Tibial nerve (tissue), 4 donors: Measurements from ENCODE around the gene WDR31. TPM values are rescaled to one million over a fixed set of nuclear protein-coding genes. Genes with fewer than 3 reads are reported as not detected.
"Not testable (repeated sequence)": the region's sequence is repeated elsewhere in the genome, so short reads cannot be mapped to it uniquely, and the experiment has no call there.

Source experiments
- DNase-seq, 2 donors: peaks; one replicate each; pipeline ENCODE4 v3.0.0-alpha.2; 2019; ENCODE audit warnings: low spot score in 2 of 2
- H3K27ac ChIP-seq, 4 donors: fragments of 200-600 bp; sonication (generic) in 3 of 4; one replicate each; pipeline ENCODE4 v1.5.1; 2017 to 2019; ENCODE audit warnings: mild to moderate bottlenecking in 1 of 4
- H3K27me3 ChIP-seq, 2 donors: fragments of 200-600 bp; sonication (generic) in 1 of 2; one replicate each; pipeline versions ENCODE4 v1.5.1 to v1.6.0; 2017 to 2019
- H3K36me3 ChIP-seq, 3 donors: fragments of 200-600 bp; sonication (generic); one replicate each; pipeline ENCODE4 v1.5.1; 2018 to 2019
- H3K4me1 ChIP-seq, 4 donors: fragments of 200-600 bp; sonication (generic) in 3 of 4; one replicate each; pipeline ENCODE4 v1.5.1; 2017 to 2019
- H3K4me3 ChIP-seq, 4 donors: fragments of 200-600 bp; sonication (generic) in 3 of 4; one replicate each; pipeline ENCODE4 v1.5.1; 2017 to 2019; ENCODE audit warnings: mild to moderate bottlenecking in 1 of 4, moderate library complexity in 1 of 4
- H3K9me3 ChIP-seq, 4 donors: fragments of 200-600 bp; sonication (generic) in 3 of 4; one replicate each; pipeline ENCODE4 v1.5.1; 2017 to 2019
- CTCF ChIP-seq, 5 experiments: fragments of 200-600 bp in 3 of 5; fragments of 450-650 bp in 2 of 5; sonication (generic) in 3 of 5; IDR thresholded peaks; one replicate each; pipeline ENCODE4 v1.5.1; 2016 to 2019; ENCODE audit warnings: antibody characterized with exemption in 5 of 5, mild to moderate bottlenecking in 3 of 5, moderate library complexity in 2 of 5
- EP300 ChIP-seq, 2 donors: sonication (generic); formaldehyde crosslinking; IDR thresholded peaks; one replicate each; pipeline ENCODE4 v1.6.1; 2017; ENCODE audit warnings: antibody characterized with exemption in 2 of 2, mild to moderate bottlenecking in 1 of 2
- POLR2A ChIP-seq, 2 donors: fragments of 450-650 bp; IDR thresholded peaks; one replicate each; pipeline ENCODE4 v1.6.1; 2017; ENCODE audit warnings: antibody characterized with exemption in 2 of 2, mild to moderate bottlenecking in 2 of 2, moderate library complexity in 2 of 2
- WGBS, 2 donors: methylation state at CpG; one replicate each; pipeline ENCODE4 v1.1.5; 2018; 5-methylcytosine and 5-hydroxymethylcytosine counted together
- total RNA-seq, 4 donors: library from RNA; depleted of rRNA; stranded (reverse); fragments of >200 nt; gene quantifications; one replicate each; pipeline ENCODE4 v1.1.0, GENCODE V29; 2016

The WDR31 gene
- total RNA-seq, 4 donors from 2014 or later = 0.60 to 2.8 (median 1.4) TPM

GRCh38 chr9:113381909-113382411 lies 41.9 kb upstream of the WDR31 start:
- Histone ChIP-seq H3K27me3 (no peaks in the 10 kb centered on the region), H3K27ac (no peak overlapping the region), H3K4me3 (no peak overlapping the region), H3K9me3 (no peaks in the 10 kb centered on the region), H3K4me1 (no peaks in the 10 kb centered on the region), H3K36me3 (peaks cover 0 to 18% (median 0%) of the 10 kb centered on the region in 3 donors)
- WGBS, 2 donors = 73 to 86% methylated on average over 8 of the region's 8 CpGs
- DNase-seq = no peak
- no peak for TF ChIP-seq CTCF (IDR thresholded peaks at IDR 0.05)
- no peak for TF ChIP-seq POLR2A (IDR thresholded peaks at IDR 0.05)
- no peak for TF ChIP-seq EP300 (IDR thresholded peaks at IDR 0.05)

- 87 to 89% methylated on average over 7 of the region's 7 CpGs for WGBS, 2 donors
- not testable (repeated sequence) for H3K4me1 ChIP-seq, H3K9me3 ChIP-seq, H3K4me3 ChIP-seq, DNase-seq, H3K27me3 ChIP-seq, H3K27ac ChIP-seq
- peaks cover 0 to 12% (median 0%) of the 10 kb centered on the region in 3 donors for H3K36me3 ChIP-seq
Observed at GRCh38 chr9:113381441-113381840, 41.4 kb upstream of the WDR31 start.

GRCh38 chr9:113380869-113381378 lies 40.8 kb upstream of the WDR31 start:
- no peaks in the 10 kb centered on the region for H3K9me3 ChIP-seq
- peaks cover 0 to 7% (median 0%) of the 10 kb centered on the region in 3 donors for H3K36me3 ChIP-seq
- H3K4me1 ChIP-seq = peaks cover 0 to 6% (median 3%) of the 10 kb centered on the region in 4 donors
- no peaks in the 10 kb centered on the region for H3K27me3 ChIP-seq
- WGBS, 2 donors = 45 to 50% methylated on average over 1 of the region's 1 CpG
- no peak overlapping the region for H3K4me3 ChIP-seq
- TF ChIP-seq EP300 (IDR thresholded peaks at IDR 0.05) (no peak), CTCF (IDR thresholded peaks at IDR 0.05) (no peak), POLR2A (IDR thresholded peaks at IDR 0.05) (no peak)
- no peak for DNase-seq
- no peak overlapping the region for H3K27ac ChIP-seq

GRCh38 chr9:113379829-113380210 lies 39.7 kb upstream of the WDR31 start:
- DNase-seq, H3K4me3 ChIP-seq, H3K27me3 ChIP-seq, H3K9me3 ChIP-seq, H3K27ac ChIP-seq, H3K36me3 ChIP-seq: not testable (repeated sequence)
- peaks cover 0 to 12% (median 7%) of the 10 kb centered on the region in 4 donors for H3K4me1 ChIP-seq
- WGBS, 2 donors = 79 to 80% methylated on average over 2 of the region's 2 CpGs

- not testable (repeated sequence) for H3K4me3 ChIP-seq, DNase-seq, H3K27me3 ChIP-seq, H3K9me3 ChIP-seq, H3K36me3 ChIP-seq, H3K27ac ChIP-seq
- peaks cover 0 to 12% (median 7%) of the 10 kb centered on the region in 4 donors for H3K4me1 ChIP-seq
- WGBS, 2 donors = 65 to 74% methylated on average over 24 of the region's 24 CpGs
Observed at GRCh38 chr9:113379094-113379828, 39.2 kb upstream of the WDR31 start.

GRCh38 chr9:113376634-113377567 lies 36.8 kb upstream of the WDR31 start, which contains the start of gene HDHD3:
Gene HDHD3, minus strand, starts transcription at chr9:113376986. Its CDS starts 2,632 bp downstream, at chr9:113374354.
- TF ChIP-seq CTCF (IDR thresholded peaks at IDR 0.05) = no peak
- peak; percentile 26 to 51 for TF ChIP-seq POLR2A (IDR thresholded peaks at IDR 0.05)
- TF ChIP-seq EP300 (IDR thresholded peaks at IDR 0.05) = peak in 1 of 2 donors; percentile 86
- DNase-seq = peak; percentile 51 to 62
- peak within 1 kb of the TSS; percentile 73 to 94 (median 90) for H3K27ac ChIP-seq
- H3K4me3 ChIP-seq = peak within 1 kb of the TSS; percentile 75 to 97 (median 92)
- H3K36me3 ChIP-seq = peaks cover 0 to 27% (median 9%) of the 10 kb centered on the region in 3 donors
- 3% methylated on average over 57 to 73 of the region's 74 CpGs for WGBS, 2 donors
- H3K9me3 ChIP-seq = no peaks in the 10 kb centered on the region
- H3K4me1 ChIP-seq = peaks cover 0 to 12% (median 7%) of the 10 kb centered on the region in 4 donors
- H3K27me3 ChIP-seq = no peaks in the 10 kb centered on the region
